GM15510 (cell line): ENCODE data around the gene ZNF468.
A peak's percentile ranks its signal among the peaks of the same experiment; 100 is the strongest.

Experiments
- POLR2A ChIP-seq: IDR thresholded peaks from 3 replicates; pipeline ENCODE4 v1.6.1; 2011; ENCODE audit warnings: borderline replicate concordance; ENCODE audit not compliant: insufficient read length; ENCODE audit errors: extremely low read depth

The ZNF468 gene

GRCh38 chr19:52857378-52858191 is at the start of gene ZNF468:
TSS of gene ZNF468 (minus strand) at chr19:52857619. CDS start at chr19:52854272, 3,347 bp downstream.
- TF ChIP-seq POLR2A, result peak; percentile 74

GRCh38 chr19:52901842-52902241 is 44.4 kb upstream of the ZNF468 start:
- no peak for TF ChIP-seq POLR2A

DNA sequence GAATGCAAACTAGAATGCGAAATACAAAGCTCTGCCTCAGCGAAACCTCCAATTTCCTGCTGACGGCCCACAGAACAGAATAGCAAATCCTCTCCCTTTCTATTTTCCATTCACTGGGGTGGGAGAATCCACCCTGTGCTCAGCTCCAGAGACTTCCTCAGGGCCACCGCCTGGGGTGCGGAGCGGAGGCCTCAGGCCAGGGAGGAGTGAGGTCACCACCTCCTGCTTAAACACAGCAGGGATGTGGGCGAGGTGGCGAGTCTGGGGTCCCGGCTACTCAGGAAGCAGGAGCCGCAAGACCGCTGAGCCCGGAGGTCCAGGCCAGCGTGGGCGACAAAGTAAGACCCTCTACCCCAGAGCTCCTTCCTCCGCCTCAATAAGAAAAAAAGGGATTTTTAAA is 40.7 kb upstream of the ZNF468 start:
- TF ChIP-seq POLR2A, result no peak

DNA sequence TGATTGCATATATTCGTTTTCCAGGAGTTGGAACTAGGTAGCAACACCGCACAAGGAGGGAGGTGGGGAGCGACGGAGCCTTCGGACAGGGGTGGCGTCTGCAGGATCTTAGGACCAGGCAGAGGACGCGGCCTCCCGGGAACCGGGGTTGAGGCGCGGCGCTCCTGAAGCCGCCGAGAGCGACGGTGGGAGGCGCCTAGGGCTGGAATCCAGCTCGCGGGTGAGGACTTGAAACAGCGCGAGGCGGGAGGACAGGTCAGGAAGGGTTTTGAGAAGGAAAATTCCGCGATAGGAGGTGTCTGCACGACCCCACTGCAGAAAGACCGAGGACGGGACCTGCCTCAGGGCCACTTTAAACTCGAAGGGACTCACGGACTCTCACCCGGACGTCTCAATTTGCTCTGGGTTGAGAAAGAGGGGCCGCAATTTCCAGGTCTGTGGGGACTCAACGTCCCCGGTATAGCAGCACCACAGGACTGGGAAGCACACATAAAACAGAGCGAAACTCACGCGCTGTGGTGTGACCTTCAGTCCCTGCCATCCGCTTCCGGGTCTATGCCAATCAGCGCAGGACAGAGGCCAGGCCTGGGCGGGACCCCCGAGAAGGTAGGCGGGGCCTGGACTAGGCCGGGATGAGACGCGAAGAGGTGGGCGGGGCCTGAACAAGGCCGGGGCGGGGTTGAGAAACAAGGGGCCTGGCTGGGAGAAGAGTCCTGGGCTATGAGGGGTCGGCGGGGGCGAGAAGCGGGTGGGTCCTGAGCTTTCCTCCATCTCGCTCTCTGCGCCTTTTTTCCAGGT is 39.9 kb upstream of the ZNF468 start, which contains the start of gene ZNF320:
TSS of gene ZNF320 (minus strand) at position 498 of the 798 bp plus-strand sequence. CDS start 7,380 bp downstream, outside the sequence.
- peak; percentile 51 for TF ChIP-seq POLR2A

- TF ChIP-seq POLR2A, result no peak
Observed at GRCh38 chr19:52896431-52897137, 39.2 kb upstream of the ZNF468 start.

- no peak for TF ChIP-seq POLR2A
Observed at GRCh38 chr19:52891336-52891735, 33.9 kb upstream of the ZNF468 start.

DNA sequence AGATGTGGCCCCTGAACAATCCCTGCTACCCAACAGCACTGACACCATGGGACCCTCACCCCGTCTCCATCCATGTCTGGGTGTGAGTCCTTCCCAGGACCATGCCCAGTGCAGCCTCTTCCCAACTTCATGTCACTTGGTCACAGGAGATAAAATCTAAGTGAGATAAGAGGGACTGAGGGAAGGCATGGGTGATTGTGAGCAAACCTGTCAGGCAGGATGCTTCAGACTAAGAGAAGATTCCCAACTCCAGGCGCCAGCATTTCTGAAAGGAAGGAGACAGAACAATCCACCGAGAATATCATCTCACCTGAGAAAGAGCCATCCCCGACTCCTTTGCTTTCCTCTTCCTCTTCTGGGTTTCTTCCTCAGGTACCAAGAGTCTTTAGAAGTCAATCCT is 32.5 kb upstream of the ZNF468 start:
- no peak for TF ChIP-seq POLR2A

GRCh38 chr19:52889076-52889475 is 31.7 kb upstream of the ZNF468 start:
- TF ChIP-seq POLR2A, result no peak

GRCh38 chr19:52880895-52881389 is 23.5 kb upstream of the ZNF468 start:
- TF ChIP-seq POLR2A, result no peak

- TF ChIP-seq POLR2A, result no peak
Observed at GRCh38 chr19:52871466-52871865, 14.0 kb upstream of the ZNF468 start.

GRCh38 chr19:52825765-52826164 is 31.7 kb downstream of the ZNF468 start:
- TF ChIP-seq POLR2A, result no peak

- no peak for TF ChIP-seq POLR2A
Observed at GRCh38 chr19:52823676-52824075, 33.7 kb downstream of the ZNF468 start.

GRCh38 chr19:52821204-52821960 is 36.0 kb downstream of the ZNF468 start, which contains the start of gene ZNF28:
TSS of gene ZNF28 (minus strand) at chr19:52821633. CDS start at chr19:52817958, 3,675 bp downstream.
- TF ChIP-seq POLR2A, result peak; percentile 44

DNA sequence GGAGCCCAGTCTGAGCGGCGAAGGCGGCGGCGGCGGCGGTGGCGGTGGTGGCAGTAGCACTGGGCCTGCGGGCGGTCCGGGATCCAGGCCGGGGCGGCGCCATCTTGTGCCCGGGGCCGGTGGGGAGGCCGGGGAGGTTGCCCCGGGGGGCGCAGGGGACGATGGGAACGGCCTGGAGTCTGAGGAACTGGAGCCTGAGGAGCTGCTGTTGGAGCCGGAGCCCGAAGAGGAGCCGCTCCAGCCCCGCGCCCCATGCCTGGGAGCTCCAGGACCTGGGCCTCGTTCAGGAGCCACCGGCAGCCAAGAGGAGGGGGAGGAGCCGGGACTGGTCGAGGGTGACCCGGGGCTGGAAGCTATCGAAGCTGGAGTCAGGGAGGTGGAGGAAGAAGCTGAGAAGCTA is 47.6 kb downstream of the ZNF468 start:
- no peak for TF ChIP-seq POLR2A
